Right atrium auricular region (tissue), 2 donors: ENCODE results near the gene CHST13. TPM values are rescaled to one million over a fixed set of nuclear protein-coding genes. Genes with fewer than 3 reads are reported as not detected.

Experiments used
- DNase-seq: peaks from one replicate; pipeline ENCODE4 v3.0.0-alpha.2; 2019; ENCODE audit warnings: low spot score
- H3K27ac ChIP-seq, 2 donors: fragments of 200-600 bp; sonication (generic); 1 replicate in 1 of 2; 2 replicates in 1 of 2; pipeline ENCODE4 v1.5.1; 2016 to 2019
- H3K27me3 ChIP-seq, 2 donors: fragments of 200-600 bp; sonication (generic); one replicate each; pipeline versions ENCODE4 v1.5.1 to v1.6.0; 2017 to 2019
- H3K36me3 ChIP-seq: fragments of 200-600 bp; sonication (generic); one replicate; pipeline ENCODE4 v1.5.1; 2016
- H3K4me1 ChIP-seq, 2 donors: fragments of 200-600 bp; sonication (generic); one replicate each; pipeline versions ENCODE4 v1.5.1 to v1.6.0; 2017 to 2019
- H3K4me3 ChIP-seq, 2 donors: fragments of 200-600 bp; sonication (generic); 1 replicate in 1 of 2; 2 replicates in 1 of 2; pipeline ENCODE4 v1.5.1; 2017 to 2019; ENCODE audit warnings: mild to moderate bottlenecking in 1 of 2, moderate library complexity in 1 of 2
- H3K9me3 ChIP-seq, 2 donors: fragments of 200-600 bp; sonication (generic); one replicate each; pipeline ENCODE4 v1.5.1; 2019
- total RNA-seq, 2 donors: library from RNA; depleted of rRNA; stranded (reverse); fragments of >200 nt; gene quantifications; one replicate each; pipeline ENCODE4 v1.1.0, GENCODE V29; 2016
- TF ChIP-seq, protein P1 (sequence below), 2 donors: fragments of 200-600 bp; sonication (generic); IDR thresholded peaks; one replicate each; pipeline ENCODE4 v1.5.1; 2019; ENCODE audit warnings: antibody characterized with exemption in 2 of 2

CHST13 gene
- total RNA-seq, 2 donors from 2014 or later: 0.90 TPM; not detected in 1

DNA sequence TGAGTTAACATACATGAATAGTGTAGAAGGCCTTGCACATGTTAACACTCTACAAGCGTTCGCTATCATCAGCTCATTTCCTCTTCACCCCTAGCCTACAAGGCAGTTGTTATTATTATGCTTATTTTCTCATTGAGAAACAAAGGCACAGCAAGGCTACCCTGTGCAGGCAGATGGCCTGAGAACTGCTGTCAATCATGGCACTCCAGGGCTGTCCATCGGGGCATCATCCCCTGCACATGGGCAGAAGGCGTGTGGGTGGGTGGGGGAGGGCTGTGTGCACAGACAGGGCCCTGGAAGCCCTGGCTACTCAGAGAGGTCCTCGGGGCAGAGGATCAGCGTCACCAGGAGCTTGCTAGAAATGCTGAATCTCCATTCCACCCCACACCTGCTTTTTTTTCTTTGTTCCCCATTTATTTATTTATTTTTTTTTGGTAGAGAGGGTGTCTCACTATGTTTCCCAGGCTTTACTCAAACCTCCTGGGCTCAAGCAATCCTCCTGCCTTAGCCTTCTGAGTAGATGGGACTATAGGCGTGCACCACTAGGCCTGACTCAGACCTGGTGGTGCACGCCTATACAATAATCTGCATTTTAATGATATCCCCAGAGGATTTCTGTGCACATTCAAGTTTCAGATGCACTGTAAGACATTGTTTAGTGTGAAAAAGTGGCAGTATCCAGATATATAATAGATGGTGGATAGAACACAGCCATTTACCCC lies 38.6 kb upstream of the CHST13 start:
- no peaks in the 10 kb centered on the region for H3K36me3 ChIP-seq
- TF ChIP-seq, protein P1, sequence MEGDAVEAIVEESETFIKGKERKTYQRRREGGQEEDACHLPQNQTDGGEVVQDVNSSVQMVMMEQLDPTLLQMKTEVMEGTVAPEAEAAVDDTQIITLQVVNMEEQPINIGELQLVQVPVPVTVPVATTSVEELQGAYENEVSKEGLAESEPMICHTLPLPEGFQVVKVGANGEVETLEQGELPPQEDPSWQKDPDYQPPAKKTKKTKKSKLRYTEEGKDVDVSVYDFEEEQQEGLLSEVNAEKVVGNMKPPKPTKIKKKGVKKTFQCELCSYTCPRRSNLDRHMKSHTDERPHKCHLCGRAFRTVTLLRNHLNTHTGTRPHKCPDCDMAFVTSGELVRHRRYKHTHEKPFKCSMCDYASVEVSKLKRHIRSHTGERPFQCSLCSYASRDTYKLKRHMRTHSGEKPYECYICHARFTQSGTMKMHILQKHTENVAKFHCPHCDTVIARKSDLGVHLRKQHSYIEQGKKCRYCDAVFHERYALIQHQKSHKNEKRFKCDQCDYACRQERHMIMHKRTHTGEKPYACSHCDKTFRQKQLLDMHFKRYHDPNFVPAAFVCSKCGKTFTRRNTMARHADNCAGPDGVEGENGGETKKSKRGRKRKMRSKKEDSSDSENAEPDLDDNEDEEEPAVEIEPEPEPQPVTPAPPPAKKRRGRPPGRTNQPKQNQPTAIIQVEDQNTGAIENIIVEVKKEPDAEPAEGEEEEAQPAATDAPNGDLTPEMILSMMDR (IDR thresholded peaks at IDR 0.05): no peak
- H3K27ac ChIP-seq: no peak overlapping the region
- no peaks in the 10 kb centered on the region for H3K9me3 ChIP-seq
- peaks cover 0 to 11% of the 10 kb centered on the region in 2 donors for H3K4me1 ChIP-seq
- no peaks in the 10 kb centered on the region for H3K27me3 ChIP-seq
- no peak for DNase-seq
- no peak overlapping the region for H3K4me3 ChIP-seq

DNA sequence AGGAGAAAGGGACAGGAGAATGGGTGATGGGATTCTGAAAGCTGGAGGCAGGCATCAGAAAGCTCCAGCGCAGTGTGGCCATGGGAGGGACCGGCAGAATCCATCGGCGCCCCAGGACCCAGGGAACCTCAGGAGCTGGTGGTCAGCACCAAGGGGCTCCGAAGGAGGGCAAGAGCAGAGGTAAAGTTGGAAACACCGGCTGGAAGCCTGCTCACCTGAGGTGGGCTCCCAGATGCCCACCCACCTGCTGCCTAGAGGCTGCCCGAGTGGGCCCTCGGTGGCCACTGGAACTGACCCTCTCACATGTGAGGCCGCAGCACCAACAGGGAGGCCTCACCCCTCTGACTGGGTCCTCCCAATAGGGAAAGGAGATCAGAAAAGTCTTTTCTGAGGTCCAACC lies 38.0 kb upstream of the CHST13 start:
- DNase-seq: no peak
- Histone ChIP-seq H3K27me3 (no peaks in the 10 kb centered on the region), H3K4me1 (peaks cover 0 to 11% of the 10 kb centered on the region in 2 donors), H3K4me3 (no peak overlapping the region), H3K9me3 (no peaks in the 10 kb centered on the region), H3K36me3 (no peaks in the 10 kb centered on the region), H3K27ac (no peak overlapping the region)
- TF ChIP-seq, protein P1 (IDR thresholded peaks at IDR 0.05): no peak

DNA sequence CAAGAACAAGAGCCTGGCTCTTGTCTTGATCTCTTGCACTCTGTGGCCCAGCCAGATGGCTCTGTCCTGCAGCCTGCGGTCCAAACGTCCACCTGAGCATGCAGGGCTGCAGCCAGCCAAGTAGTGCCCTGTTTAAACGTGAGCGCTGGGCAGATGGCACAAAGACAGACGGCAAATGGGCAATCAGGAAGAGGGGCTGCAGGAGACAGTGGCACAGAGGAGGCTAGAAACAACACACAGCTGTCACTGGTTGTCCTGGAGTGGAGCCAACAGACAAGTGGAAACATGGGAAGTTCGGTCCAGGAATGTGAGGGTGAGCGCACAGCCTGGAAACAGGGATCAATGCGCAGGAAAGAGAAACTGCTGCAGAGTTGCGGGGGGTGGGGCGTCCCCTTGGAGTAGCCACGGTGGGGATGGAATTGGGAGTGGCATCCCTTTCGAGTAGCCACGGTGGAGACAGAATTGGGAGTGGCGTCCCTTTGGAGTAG lies 37.6 kb upstream of the CHST13 start:
- H3K4me1 ChIP-seq: peaks cover 0 to 11% of the 10 kb centered on the region in 2 donors
- no peak for DNase-seq
- no peak overlapping the region for H3K4me3 ChIP-seq
- H3K36me3 ChIP-seq: no peaks in the 10 kb centered on the region
- no peak overlapping the region for H3K27ac ChIP-seq
- no peaks in the 10 kb centered on the region for H3K27me3 ChIP-seq
- no peaks in the 10 kb centered on the region for H3K9me3 ChIP-seq
- TF ChIP-seq, protein P1 (IDR thresholded peaks at IDR 0.05): no peak

DNA sequence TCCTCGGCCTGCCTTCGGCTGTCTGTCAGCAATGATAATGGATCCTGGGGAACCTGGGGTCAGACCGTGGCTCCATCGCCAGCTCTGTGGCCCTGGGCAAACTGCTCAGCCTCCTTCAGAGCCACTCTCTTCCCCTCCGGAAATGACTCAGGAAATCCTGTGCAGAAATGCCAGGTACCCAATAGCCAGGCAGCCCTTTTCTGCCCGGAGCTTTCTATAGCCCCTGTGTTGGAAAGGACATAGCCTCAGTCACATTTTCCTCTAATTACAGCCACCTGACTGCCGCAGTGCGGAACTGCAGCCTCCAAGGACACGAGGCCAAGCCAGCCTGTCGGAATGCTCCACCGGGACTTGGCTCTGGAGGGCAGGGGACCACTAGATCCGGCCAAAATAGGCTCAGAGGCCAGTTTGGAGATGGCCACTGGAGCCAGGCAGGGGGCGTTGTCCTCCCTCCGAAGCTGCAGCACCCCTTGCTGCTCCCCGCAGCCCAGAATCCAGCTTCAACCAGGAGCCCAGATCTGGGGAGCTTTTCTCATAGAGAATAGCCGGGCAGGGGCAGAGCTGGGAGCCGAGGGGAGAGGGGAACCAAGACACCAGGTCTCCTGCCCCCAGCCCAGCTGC lies 36.7 kb upstream of the CHST13 start:
- no peak overlapping the region for H3K4me3 ChIP-seq
- H3K27me3 ChIP-seq: no peaks in the 10 kb centered on the region
- no peaks in the 10 kb centered on the region for H3K9me3 ChIP-seq
- no peak for DNase-seq
- H3K27ac ChIP-seq: no peak overlapping the region
- TF ChIP-seq, protein P1 (IDR thresholded peaks at IDR 0.05): peak in 1 of 2 donors; percentile 31
- no peaks in the 10 kb centered on the region for H3K36me3 ChIP-seq
- H3K4me1 ChIP-seq: peaks cover 0 to 11% of the 10 kb centered on the region in 2 donors

GRCh38 chr3:126488185-126488584 lies 35.8 kb upstream of the CHST13 start:
- no peaks in the 10 kb centered on the region for H3K27me3 ChIP-seq
- no peaks in the 10 kb centered on the region for H3K9me3 ChIP-seq
- no peaks in the 10 kb centered on the region for H3K36me3 ChIP-seq
- TF ChIP-seq, protein P1 (IDR thresholded peaks at IDR 0.05): no peak
- DNase-seq: no peak
- H3K4me3 ChIP-seq: no peak overlapping the region
- H3K27ac ChIP-seq: no peak overlapping the region
- peaks cover 0 to 11% of the 10 kb centered on the region in 2 donors for H3K4me1 ChIP-seq
